HFF-Myc (cell line): ENCODE results near the gene ZNRF2.

Source experiments
- DNase-seq: peaks from one replicate; pipeline ENCODE4 v3.0.0-alpha.2; 2011; ENCODE audit warnings: low read depth; ENCODE audit errors: extremely low read depth
- H3K4me3 ChIP-seq: replicated peaks from 2 replicates; pipeline ENCODE4 v1.5.1; 2011; ENCODE audit warnings: low read depth, mild to moderate bottlenecking, control low read depth, low read length
- CTCF ChIP-seq: IDR thresholded peaks from 2 replicates; pipeline ENCODE4 v1.5.1; 2012; ENCODE audit warnings: mild to moderate bottlenecking, low read depth, low read length, control low read depth; ENCODE audit errors: missing control alignments

ZNRF2 gene

GRCh38 chr7:30303312-30304039 lies 19.1 kb downstream of the ZNRF2 start:
- DNase-seq: no peak
- no peak for TF ChIP-seq CTCF
- no peak overlapping the region for H3K4me3 ChIP-seq

GRCh38 chr7:30304177-30304884 lies 19.9 kb downstream of the ZNRF2 start:
- H3K4me3 ChIP-seq: no peak overlapping the region
- TF ChIP-seq CTCF: no peak
- no peak for DNase-seq

DNA sequence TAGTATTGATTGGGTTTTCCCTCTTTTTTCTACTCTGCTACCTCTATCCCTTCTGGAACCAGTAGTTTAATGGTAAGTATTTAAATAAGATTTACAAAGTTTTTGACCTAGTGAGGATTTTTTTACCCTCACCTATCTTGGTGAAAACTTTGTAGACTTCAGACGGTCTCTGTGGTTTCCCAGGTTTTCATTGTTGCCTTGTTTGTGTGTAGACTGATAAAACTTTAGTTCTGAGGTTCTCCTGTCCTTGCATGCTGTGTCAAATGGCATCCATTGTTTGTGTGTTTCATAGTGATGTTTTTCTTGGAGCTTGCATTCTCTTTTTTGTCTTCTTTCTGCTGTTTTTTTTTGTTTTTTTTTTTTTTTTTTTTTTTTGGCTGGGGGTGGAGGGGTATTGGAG lies 22.6 kb downstream of the ZNRF2 start:
- DNase-seq: no peak
- TF ChIP-seq CTCF: no peak
- no peak overlapping the region for H3K4me3 ChIP-seq

GRCh38 chr7:30308389-30308788 lies 24.0 kb downstream of the ZNRF2 start:
- no peak for DNase-seq
- TF ChIP-seq CTCF: no peak
- H3K4me3 ChIP-seq: no peak overlapping the region

DNA sequence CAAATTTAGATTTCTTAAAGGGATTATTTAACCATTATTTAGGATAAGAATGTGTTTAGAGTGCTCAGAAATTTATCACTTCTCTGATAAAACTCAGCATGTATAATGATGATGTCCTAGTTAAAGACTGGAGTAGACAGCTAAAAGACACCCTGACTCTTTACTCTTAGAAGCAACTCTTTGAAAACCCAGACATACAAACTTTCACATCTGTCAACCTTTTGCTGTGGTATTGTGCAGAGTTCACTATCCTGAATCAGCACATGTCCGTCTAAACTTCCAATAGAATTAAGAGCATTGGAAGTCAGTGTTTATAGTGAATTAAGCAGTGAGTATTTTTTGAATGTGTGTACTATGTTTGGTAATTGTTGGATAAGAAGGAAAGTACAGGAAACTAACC lies 24.9 kb downstream of the ZNRF2 start:
- no peak for TF ChIP-seq CTCF
- H3K4me3 ChIP-seq: no peak overlapping the region
- no peak for DNase-seq

DNA sequence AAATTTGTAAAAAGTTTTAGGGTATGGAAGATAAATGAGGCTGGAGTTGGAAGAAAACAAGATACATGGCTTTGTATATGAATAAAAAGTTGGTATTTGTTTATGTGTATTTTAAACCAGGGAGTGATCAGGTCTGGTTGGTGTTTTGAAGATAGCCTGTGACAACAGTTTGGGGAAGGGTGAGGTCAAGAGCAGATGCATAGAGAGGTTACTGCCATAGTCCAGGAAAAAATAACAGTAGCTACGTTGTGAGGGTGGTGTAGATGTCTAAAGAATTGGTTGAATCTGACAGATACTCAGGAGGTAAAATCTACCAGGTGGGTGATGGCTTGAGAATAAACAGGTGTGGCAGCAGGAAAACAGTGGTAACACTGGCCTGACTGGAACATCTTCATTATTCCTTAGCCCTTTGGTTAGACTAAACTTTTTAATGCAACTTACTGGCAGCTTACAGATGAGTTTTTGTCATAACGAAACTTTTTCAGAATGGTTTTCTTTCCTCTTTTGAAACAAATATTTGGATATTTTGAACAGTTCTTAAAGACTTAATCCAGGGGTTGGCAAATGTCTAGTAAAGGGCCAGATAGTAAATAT lies 25.5 kb downstream of the ZNRF2 start:
- H3K4me3 ChIP-seq: no peak overlapping the region
- no peak for TF ChIP-seq CTCF
- no peak for DNase-seq
